ENCODE results near the gene GMDS. TPM values are rescaled to one million over a fixed set of nuclear protein-coding genes. Genes with fewer than 3 reads are reported as not detected.

The GMDS gene
- polyA plus RNA-seq, 1 of the 3 experiments (the other 2 are of a cell fraction), result 12.3 TPM

DNA sequence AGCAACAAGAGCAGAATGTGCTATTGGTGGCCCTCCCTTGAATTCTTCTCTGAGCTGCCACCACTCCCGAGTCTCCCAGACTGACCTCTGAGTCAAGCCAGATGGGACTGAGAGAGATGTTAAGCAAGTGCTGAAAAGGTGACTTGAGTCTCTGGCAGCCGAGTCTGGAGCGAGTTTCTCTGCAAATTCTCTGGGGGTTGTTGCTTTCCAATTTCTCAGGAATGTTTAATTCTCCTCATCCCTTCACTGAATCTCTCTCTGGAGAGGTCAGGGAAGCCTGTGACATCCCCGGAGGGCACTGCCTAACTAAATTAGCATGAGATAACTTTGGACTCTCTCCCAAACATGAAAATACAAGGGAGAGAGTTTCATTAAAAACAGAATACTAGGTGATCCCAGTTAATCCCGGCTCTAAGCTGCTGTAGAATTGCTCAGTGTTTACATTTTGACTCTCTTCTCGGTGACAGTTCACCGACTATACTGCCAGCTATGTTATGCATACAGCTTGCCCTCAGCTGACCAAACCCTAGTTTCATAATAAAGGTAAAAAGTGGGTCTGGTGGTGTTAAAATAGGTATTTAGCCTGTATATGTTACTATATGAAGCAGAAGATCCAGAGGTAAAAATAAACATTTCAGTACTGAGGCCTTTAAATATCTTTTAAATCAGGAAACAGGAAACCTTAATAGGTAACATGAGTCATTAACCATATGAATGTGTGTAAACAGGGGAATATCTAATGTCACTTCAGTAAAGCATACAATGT is 477.7 kb downstream of the GMDS start (continued):
- 0 out of 4 replicates have a peak, but pooled peaks of 1 of the 2 experiments have one; percentile 11 for TF ChIP-seq EP300 (IDR thresholded peaks at IDR 0.05; ENCODE audit: borderline replicate concordance in 1 of 2, low read depth in 1 of 2, low read length in 1 of 2)
- no peak for TF ChIP-seq SIN3A (IDR thresholded peaks at IDR 0.05; ENCODE audit: borderline replicate concordance, low read depth, low read length)

- WGBS (ENCODE audit: low lambda C conversion rate), result 71% methylated on average over 5 of the region's 8 CpGs
- POLR2A ChIA-PET, result interaction anchor here (0.7 to 0.9 kb wide), 3 partner anchors 10 to 36 kb away, joined by 3 read pairs; no protein-coding TSS in a partner anchor
Observed at GRCh38 chr6:1766654-1767053, 478.8 kb downstream of the GMDS start.

GRCh38 chr6:1765160-1765903 is 480.1 kb downstream of the GMDS start:
- 97% methylated on average over 17 of the region's 17 CpGs for WGBS (ENCODE audit: low lambda C conversion rate)
- Histone ChIP-seq H3K36me3 (replicated peaks in 1 of 2; ENCODE audit: control insufficient read depth in 1 of 2, insufficient read depth in 2 of 2, low read length in 1 of 2) (no peaks in the 10 kb centered on the region), H2AFZ (ENCODE audit: low read depth) (no peak overlapping the region), H3K9ac (no peak overlapping the region), H3K9me3 (no peaks in the 10 kb centered on the region), H3K79me2 (ENCODE audit: insufficient read depth) (no peaks in the 10 kb centered on the region), H3K27ac (ENCODE audit: low read depth in 2 of 2, low read length in 1 of 2) (no peak overlapping the region), H3K4me1 (ENCODE audit: control insufficient read depth in 1 of 2, insufficient read depth in 2 of 2, low read depth in 1 of 2, low read length in 1 of 2) (peaks cover 12 to 17% of the 10 kb centered on the region in 2 experiments; a peak in 3 of 4 replicates), H3K4me3 (ENCODE audit: low read depth in 2 of 2, low read length in 1 of 2) (no peak overlapping the region), H3K4me2 (no peak overlapping the region), H3F3A (replicated peaks; ENCODE audit: insufficient read depth) (peaks cover 2% of the 10 kb centered on the region), H4K20me1 (ENCODE audit: insufficient read depth) (no peaks in the 10 kb centered on the region), H3K9me2 (no peaks in the 10 kb centered on the region), H3K27me3 (ENCODE audit: insufficient read depth) (no peaks in the 10 kb centered on the region)
- DNase-seq, result no peak
- CTCF ChIA-PET, result interaction anchor here (1.0 kb wide), 1 partner anchor 17 kb away, joined by 4 read pairs; no protein-coding TSS in a partner anchor
- POLR2A ChIA-PET, result no interaction called here
- TF ChIP-seq CTCF (IDR thresholded peaks at IDR 0.05) (no peak), RXRA (IDR thresholded peaks at IDR 0.05; ENCODE audit: borderline replicate concordance, low read depth) (no peak), NRF1 (IDR thresholded peaks at IDR 0.05; ENCODE audit: low read depth, low read length) (no peak), SIN3A (IDR thresholded peaks at IDR 0.05; ENCODE audit: borderline replicate concordance, low read depth, low read length) (no peak), MEF2A (IDR thresholded peaks at IDR 0.05; ENCODE audit: borderline replicate concordance, low read depth) (no peak), RCOR1 (IDR thresholded peaks at IDR 0.05; ENCODE audit: low read length) (no peak), YY1 (IDR thresholded peaks at IDR 0.05; ENCODE audit: low read depth) (no peak), EP300 (IDR thresholded peaks at IDR 0.05; ENCODE audit: borderline replicate concordance in 1 of 2, low read depth in 1 of 2, low read length in 1 of 2) (no peak), TCF12 (IDR thresholded peaks at IDR 0.05) (no peak), SMC3 (IDR thresholded peaks at IDR 0.05; ENCODE audit: low read depth, low read length) (no peak), TAF1 (IDR thresholded peaks at IDR 0.05; ENCODE audit: borderline replicate concordance, low read depth, low read length) (no peak), RAD21 (IDR thresholded peaks at IDR 0.05; ENCODE audit: low read length) (no peak)
- TF ChIP-seq, protein P1, sequence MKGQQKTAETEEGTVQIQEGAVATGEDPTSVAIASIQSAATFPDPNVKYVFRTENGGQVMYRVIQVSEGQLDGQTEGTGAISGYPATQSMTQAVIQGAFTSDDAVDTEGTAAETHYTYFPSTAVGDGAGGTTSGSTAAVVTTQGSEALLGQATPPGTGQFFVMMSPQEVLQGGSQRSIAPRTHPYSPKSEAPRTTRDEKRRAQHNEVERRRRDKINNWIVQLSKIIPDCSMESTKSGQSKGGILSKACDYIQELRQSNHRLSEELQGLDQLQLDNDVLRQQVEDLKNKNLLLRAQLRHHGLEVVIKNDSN (IDR thresholded peaks at IDR 0.05; ENCODE audit: borderline replicate concordance, low read depth), result no peak
- TF ChIP-seq, protein P2, sequence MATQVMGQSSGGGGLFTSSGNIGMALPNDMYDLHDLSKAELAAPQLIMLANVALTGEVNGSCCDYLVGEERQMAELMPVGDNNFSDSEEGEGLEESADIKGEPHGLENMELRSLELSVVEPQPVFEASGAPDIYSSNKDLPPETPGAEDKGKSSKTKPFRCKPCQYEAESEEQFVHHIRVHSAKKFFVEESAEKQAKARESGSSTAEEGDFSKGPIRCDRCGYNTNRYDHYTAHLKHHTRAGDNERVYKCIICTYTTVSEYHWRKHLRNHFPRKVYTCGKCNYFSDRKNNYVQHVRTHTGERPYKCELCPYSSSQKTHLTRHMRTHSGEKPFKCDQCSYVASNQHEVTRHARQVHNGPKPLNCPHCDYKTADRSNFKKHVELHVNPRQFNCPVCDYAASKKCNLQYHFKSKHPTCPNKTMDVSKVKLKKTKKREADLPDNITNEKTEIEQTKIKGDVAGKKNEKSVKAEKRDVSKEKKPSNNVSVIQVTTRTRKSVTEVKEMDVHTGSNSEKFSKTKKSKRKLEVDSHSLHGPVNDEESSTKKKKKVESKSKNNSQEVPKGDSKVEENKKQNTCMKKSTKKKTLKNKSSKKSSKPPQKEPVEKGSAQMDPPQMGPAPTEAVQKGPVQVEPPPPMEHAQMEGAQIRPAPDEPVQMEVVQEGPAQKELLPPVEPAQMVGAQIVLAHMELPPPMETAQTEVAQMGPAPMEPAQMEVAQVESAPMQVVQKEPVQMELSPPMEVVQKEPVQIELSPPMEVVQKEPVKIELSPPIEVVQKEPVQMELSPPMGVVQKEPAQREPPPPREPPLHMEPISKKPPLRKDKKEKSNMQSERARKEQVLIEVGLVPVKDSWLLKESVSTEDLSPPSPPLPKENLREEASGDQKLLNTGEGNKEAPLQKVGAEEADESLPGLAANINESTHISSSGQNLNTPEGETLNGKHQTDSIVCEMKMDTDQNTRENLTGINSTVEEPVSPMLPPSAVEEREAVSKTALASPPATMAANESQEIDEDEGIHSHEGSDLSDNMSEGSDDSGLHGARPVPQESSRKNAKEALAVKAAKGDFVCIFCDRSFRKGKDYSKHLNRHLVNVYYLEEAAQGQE (IDR thresholded peaks at IDR 0.05; ENCODE audit: low read depth, low read length), result no peak

More at GRCh38 chr6:1766654-1767053, 478.8 kb downstream of the GMDS start:
- peak; percentile 42 for DNase-seq
- H3K36me3 ChIP-seq (replicated peaks in 1 of 2; ENCODE audit: control insufficient read depth in 1 of 2, insufficient read depth in 2 of 2, low read length in 1 of 2), result no peaks in the 10 kb centered on the region
- H3K4me2 ChIP-seq, result no peak overlapping the region
- TF ChIP-seq NFIC (IDR thresholded peaks at IDR 0.05; ENCODE audit: borderline replicate concordance) (peak; percentile 60; the same call in 1 of the 2 replicates), CHD2 (IDR thresholded peaks at IDR 0.05; ENCODE audit: low read length, partially characterized antibody) (no peak)
- no peaks in the 10 kb centered on the region for H3K9me3 ChIP-seq
- H3K4me1 ChIP-seq (ENCODE audit: control insufficient read depth in 1 of 2, insufficient read depth in 2 of 2, low read depth in 1 of 2, low read length in 1 of 2), result peaks cover 20 to 23% of the 10 kb centered on the region in 2 experiments
- no peaks in the 10 kb centered on the region for H3K27me3 ChIP-seq (ENCODE audit: insufficient read depth)
- no peaks in the 10 kb centered on the region for H3K79me2 ChIP-seq (ENCODE audit: insufficient read depth)
- CTCF ChIA-PET, result interaction anchor here (0.7 to 1.0 kb wide), 3 partner anchors 8 to 162 kb away, joined by 3 to 4 read pairs (median 3); no protein-coding TSS in a partner anchor
- no peaks in the 10 kb centered on the region for H3K9me2 ChIP-seq
- H3K27ac ChIP-seq (ENCODE audit: low read depth in 2 of 2, low read length in 1 of 2), result no peak overlapping the region
- no peak overlapping the region for H3K4me3 ChIP-seq (ENCODE audit: low read depth in 2 of 2, low read length in 1 of 2)
- no peak overlapping the region for H3K9ac ChIP-seq
- peaks cover 7% of the 10 kb centered on the region for H3F3A ChIP-seq (replicated peaks; ENCODE audit: insufficient read depth)
- no peaks in the 10 kb centered on the region for H4K20me1 ChIP-seq (ENCODE audit: insufficient read depth)
- H2AFZ ChIP-seq (ENCODE audit: low read depth), result no peak overlapping the region

Measured in SK-N-SH (cell line).